ENCODE measurements around the gene MSX2.
A peak's percentile ranks its signal among the peaks of the same experiment; 100 is the strongest.
"Not testable (repeated sequence)": the region's sequence is repeated elsewhere in the genome, so short reads cannot be mapped to it uniquely, and the experiment has no call there.

The MSX2 gene

GRCh38 chr5:174733836-174734235 is 9.5 kb downstream of the MSX2 start:
- DNase-seq = no peak

- no peak for DNase-seq
Measured at GRCh38 chr5:174734571-174735497, 10.5 kb downstream of the MSX2 start.

GRCh38 chr5:174735498-174736330 is 11.3 kb downstream of the MSX2 start:
- no peak for DNase-seq

- no peak for DNase-seq
Measured at GRCh38 chr5:174736331-174736721, 11.9 kb downstream of the MSX2 start.

DNA sequence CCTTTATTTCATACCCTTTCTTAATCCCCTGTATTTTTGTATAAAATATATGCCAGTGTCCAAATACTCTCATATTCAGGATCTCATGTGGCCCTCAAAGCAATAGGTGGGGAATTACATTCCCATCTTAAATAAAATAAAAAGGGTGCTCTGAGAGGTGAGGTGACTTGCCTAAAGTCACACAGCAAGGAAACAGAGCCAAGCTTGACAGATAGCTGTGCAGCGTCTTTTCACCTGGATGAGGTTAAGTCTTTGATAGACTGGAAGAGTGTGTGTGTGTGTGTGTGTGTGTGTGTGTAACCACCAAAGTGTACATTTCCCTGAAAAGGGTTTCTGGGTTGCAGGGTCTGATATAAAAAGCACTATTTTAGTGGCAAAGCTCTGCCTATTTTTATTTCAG is 12.4 kb downstream of the MSX2 start:
- no peak for DNase-seq

GRCh38 chr5:174737330-174737729 is 12.9 kb downstream of the MSX2 start:
- no peak for DNase-seq

DNA sequence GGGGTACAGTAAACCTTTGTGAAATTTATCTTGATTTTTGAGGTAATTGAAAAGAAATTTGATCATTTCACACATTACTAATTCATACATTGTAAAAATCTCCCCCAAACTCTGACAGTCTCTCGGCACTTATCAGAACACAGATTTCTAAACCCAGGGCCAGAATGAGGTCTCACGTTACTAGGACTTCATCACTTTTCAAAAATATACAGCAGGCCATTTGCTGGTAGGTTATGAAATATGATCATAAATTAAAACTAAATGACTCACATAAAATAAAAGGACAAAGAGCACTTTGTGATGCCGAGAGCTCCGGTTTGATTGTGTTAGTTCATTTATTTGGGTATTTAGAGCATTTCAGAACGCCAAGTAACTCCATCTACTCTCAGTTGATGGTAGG is 17.0 kb downstream of the MSX2 start:
- DNase-seq = no peak

DNA sequence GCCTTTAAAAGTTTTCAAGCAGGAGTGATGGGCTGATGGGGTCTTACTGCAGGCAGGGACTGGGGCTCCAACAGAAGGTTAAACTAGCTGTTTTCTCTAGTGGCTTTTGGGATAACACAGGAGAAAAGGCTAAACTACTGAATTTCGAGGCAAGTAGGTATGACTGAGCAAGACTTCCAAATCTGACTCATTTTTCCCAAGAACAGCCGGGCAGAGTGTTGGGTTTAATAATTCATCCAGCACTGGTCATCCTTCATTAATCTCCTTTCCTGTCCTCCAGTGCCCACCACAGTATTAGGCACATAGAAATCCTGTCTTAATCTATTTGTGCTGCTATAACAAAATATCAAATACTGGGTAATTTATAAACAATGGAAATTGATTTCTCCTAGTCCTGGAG is 20.5 kb downstream of the MSX2 start:
- DNase-seq = no peak

- DNase-seq = no peak
Measured at GRCh38 chr5:174745590-174746103, 21.3 kb downstream of the MSX2 start.

GRCh38 chr5:174750711-174751110 is 26.3 kb downstream of the MSX2 start:
- DNase-seq = no peak

- DNase-seq = peak in 1 of 5 experiments; percentile 9
Measured at GRCh38 chr5:174751154-174752000, 27.0 kb downstream of the MSX2 start.

GRCh38 chr5:174752121-174752520 is 27.7 kb downstream of the MSX2 start:
- no peak for DNase-seq

DNA sequence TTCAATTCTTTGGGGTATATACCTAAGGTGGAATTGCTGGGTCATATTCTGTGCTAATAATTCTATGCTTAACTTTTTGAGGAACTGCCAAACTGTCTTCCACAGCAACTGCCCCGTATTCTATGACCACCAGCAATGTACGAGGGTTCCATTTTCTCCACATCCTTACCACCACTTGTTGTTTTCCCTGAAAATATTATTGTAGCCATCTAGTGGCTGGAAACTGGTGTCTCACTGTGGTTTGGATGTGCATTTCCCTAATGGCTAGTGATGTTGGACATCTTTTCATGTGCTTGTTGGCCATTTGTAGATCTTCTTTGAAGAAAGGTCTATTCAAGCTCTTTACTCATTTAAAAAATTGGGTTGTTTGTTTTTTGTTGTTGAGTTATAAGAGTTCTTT is 30.7 kb downstream of the MSX2 start:
- no peak for DNase-seq

GRCh38 chr5:174759091-174759490 is 34.7 kb downstream of the MSX2 start:
- no peak for DNase-seq

GRCh38 chr5:174760721-174761120 is 36.3 kb downstream of the MSX2 start:
- DNase-seq = no peak

GRCh38 chr5:174761341-174761740 is 37.0 kb downstream of the MSX2 start:
- DNase-seq = not testable (repeated sequence)

GRCh38 chr5:174764309-174764708 is 39.9 kb downstream of the MSX2 start:
- DNase-seq = no peak

DNA sequence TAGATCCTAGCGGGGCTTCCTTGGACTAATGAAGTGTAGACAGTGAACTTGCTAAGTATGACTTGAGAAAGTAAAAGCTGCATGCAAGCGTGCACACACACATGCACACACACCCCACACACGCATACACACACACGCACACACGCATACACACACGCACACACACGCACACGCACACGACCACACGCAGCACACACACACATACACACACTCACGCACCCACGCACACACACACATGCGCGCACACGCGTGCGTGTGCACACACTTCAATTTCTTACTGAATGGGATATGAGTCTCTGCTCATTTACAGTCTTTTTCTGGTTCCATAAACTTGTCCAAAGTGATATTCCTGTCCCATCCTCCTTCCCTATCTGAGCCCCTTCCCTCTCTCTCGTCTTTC is 41.2 kb downstream of the MSX2 start:
- DNase-seq = no peak

- DNase-seq = no peak
Measured at GRCh38 chr5:174767670-174768069, 43.3 kb downstream of the MSX2 start.

DNA sequence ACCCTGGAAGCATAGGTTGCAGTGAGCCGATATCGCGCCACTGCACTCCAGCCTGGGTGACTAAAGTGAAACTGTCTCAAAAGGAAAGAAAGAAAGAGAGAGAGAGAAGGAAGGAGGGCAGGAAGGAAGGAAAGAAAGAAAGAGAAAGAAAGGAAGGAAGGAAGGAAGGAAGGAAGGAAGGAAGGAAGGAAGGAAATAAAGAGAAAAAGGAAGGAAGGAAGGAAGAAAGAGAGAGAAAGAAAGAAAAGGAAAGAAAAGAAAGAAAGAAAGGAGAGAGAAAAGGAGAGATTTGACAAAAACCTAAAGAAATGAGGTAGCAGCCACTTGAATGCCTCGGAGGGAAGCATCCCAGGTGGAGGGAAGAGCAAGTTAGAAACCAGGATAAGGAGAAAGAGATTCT is 44.6 kb downstream of the MSX2 start:
- DNase-seq = no peak

DNA sequence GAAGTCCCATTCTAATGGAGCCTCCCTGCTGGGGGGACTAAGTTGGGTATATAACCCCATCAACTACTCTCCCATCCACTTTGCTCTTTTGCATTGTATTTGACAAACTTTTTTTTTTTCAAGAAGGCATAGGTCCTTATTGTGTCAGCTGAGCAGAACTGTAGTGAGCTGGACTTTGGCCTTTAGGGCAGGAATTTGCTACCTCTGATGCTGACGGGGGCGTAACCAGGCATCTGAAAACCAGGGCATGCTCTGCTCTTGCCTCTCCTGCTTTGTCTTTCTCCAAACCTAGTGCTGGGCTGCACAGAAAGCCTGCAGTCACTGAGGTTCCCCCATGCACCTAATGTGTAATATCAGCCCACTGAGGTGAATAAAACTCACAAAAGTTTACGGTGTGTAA is 49.0 kb downstream of the MSX2 start:
- no peak for DNase-seq

- DNase-seq = no peak
Measured at GRCh38 chr5:174775081-174775480, 50.7 kb downstream of the MSX2 start.

DNA sequence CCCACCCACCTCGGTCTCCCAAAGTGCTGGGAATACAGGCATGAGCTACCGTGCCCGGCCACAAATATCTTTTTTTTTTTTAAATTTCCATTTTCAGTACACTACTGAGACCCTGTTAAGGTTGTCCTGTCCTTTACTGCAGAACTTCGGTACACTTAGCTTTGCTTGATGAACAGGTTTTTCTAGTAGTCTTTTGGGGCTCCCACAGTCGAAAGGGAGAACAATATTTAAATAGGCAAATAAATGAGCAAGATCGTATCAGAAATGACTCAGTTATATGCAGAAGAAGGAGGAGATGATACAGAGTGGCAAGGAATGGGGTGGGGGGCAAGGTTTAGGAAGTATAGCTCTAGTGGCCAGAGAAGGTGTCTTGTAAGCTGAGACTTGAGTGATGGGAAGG is 52.7 kb downstream of the MSX2 start:
- no peak for DNase-seq

Measured in T-helper 2 cell (primary cell).